GM18526 (cell line): ENCODE data around the gene RBM3.

Experiments used
- POLR2A ChIP-seq: IDR thresholded peaks from 3 replicates; pipeline ENCODE4 v1.6.1; 2011; ENCODE audit not compliant: insufficient read length; ENCODE audit errors: extremely low read depth

The RBM3 gene

DNA sequence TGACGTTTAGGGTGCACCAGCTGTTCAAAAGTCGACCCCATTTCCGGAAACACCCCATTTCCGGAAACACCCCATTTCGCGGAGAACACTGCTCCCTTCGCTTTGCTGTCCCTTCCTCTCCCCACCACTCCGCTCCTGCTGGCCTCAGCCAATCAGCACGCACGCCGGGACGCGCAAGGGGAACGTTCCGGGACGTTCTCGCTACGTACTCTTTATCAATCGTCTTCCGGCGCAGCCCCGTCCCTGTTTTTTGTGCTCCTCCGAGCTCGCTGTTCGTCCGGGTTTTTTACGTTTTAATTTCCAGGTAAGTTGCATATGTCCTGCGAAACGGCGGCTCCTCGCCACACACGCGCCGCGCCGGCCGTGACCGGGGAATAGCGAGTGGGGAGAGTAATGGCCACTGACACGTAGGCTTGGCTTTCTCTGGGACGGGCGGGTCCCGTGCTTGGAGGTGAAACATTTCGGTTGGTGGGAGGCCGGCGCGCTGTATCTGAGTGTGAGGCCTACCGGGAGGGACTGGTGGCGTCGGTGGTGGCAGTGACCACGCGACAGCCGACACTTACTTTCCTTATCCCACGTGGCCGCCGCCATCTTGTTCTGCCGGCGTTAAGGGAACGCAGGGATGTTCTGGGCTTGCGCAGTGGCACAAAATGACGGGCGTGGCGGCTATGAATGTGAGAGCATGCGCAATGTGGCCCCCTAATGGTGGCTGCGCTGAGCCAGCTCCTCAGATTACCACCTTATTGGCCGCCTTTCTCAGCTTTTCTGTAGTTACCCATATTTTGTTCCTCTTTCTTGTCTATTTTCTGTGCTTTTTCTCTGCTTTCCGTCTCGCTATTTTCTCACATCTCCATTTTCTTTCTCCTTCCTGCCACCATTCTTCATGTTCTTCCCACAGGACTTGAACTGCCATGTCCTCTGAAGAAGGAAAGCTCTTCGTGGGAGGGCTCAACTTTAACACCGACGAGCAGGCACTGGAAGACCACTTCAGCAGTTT is at the start of gene RBM3:
TSS of gene RBM3 (plus strand) at position 215 of the 997 bp plus-strand sequence. CDS start at position 912, 697 bp downstream.
- peak; percentile 77 for TF ChIP-seq POLR2A

DNA sequence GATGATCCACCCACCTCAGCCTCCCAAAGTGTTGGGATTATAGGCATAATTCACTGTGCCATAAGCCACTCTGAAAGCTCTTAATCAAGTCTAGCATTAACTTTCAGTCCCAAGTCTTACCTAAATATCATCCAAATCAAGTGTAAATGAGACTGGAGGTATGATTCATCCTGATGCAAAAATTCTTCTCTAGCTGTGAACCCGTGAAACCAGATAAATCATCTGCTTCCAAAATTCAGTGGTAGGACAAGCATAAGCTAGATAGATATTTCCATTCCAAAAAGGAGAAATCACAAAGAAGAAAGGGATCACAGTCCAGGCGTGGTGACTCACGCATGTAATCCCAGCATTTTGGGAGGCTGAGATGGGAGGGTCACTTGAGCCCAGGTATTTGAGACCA is 43.5 kb upstream of the RBM3 start:
- no peak for TF ChIP-seq POLR2A

DNA sequence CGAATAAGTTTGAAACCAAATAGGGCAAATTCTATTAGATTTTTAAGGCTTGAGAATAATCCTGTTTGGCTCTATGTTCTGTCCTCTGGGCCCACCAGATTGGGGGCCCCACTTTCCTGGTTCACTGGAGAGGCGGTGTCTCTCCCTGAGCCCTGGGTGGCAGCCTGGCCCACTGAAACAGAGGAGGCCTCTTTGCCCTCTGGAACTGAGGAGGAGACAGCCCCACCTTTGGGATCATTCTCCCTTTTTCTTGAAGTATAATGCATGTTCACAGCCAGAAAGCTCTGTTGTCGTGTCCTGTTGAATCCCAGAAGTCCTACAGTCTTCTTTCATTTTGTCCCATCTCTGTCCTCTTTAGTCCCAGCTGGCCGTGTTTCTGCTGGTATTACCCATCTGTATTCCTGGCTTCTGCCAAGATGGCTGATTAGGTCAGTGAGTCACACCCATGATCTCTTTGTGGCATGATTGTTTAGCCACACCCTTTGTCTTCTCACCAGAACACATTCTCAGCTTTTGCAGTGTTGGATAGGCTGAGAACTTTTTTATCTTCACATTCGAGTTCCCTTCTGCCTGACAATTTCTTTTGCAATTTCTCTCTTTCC is 42.8 kb upstream of the RBM3 start:
- TF ChIP-seq POLR2A: no peak

DNA sequence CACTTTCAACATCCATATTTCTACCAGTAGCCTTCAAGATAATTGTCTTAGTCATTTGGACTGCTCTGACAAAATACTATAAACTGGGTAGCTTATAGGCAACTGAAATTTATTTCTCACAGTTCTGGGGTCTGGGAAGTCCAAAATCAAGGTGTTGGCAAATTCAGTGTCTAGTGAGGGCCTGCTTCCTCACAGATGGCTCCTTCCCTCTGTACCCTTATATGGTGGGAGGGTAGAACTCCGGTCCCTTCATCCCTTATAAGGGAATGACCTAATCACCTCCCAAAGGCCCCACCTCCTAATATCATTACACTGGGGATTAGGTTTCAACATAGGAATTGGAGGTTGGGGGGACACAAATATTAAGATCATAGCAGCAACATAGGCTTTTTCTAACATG is 42.1 kb upstream of the RBM3 start:
- no peak for TF ChIP-seq POLR2A

DNA sequence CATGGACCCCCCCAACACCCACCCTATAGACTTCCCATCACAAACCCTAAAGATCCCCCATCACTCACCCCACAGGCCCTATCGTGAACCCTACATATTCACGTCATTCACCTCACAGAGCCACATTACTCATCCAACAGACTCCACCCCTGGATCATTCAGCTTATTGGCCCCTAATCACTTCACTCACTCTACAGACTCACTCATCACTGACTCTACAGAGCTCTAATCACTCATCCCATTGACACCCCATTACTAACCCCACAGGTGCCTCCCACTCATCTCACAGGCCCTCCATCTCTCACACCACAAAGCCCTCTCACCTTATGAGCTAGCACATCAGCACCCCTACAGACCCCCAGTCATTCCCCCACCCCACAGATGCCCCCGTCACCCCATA is 41.1 kb upstream of the RBM3 start:
- TF ChIP-seq POLR2A: no peak

DNA sequence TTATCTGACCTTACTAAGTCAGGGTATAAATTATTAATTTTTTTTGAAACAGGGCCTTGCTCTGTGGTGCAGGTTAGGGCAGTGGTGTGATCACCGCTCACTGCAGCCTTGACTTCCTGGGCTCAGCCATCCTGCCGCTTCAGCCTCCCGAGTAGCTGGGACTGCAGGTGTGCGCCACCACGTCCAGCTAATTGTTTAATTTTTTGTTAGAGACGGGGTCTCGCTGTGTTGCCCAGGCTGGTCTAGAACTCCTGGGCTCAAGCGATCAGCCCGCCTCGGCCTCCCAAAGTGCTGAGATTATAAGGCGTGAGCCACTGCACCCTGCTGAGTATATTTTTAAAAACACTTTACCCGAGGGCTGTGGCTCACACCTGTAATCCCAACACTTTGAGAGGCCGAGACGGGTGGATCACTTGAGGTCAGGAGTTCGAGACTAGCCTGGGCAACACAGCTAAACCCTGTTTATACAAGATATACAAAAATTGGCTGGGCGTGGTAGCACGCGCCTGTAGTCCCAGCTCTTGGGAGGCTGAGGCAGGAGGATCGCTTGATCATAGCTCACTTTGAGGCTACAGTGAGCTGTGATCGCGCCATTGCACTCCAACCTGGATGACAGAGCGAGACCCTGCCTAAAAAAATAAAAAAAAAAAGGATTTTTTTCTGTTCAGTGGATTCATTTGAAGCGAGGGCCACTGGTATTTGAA is 35.5 kb upstream of the RBM3 start:
- no peak for TF ChIP-seq POLR2A

DNA sequence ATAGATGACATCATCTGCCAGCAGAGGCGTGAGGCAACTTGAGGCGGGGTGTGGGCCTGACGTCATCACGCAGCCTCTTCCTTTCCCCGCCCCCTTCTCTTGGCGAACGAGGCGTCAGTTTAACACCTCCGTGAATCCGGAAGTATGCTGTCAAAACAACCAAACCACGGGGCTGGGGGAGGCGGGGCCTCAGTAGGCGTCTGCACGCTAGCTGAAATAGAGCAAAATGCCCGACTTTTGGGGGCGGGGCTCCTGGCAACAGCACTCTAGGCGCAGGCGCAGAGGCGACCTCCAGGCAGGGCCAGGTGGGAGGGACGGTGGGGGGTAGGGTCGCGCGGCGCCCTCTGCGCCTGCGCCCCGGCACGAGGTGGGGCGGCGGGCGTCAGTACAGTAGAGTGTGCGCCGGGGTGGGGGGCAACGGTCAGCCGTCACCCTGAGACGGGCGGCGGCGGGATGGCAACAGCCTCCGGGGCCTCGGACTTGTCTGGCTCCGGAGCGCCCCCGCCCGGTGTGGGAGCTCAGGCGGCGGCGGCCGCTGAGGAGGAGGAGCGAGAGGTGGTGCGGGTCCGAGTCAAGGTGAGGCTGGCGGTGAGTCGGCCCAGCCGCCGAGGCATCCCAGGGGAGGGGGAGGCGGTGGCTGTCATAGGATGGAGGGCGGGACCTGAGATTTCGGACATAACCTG is 34.8 kb upstream of the RBM3 start, which contains the start of gene TBC1D25:
TSS of gene TBC1D25 (plus strand) at position 370 of the 683 bp plus-strand sequence. CDS start at position 454, 84 bp downstream.
- no peak for TF ChIP-seq POLR2A

DNA sequence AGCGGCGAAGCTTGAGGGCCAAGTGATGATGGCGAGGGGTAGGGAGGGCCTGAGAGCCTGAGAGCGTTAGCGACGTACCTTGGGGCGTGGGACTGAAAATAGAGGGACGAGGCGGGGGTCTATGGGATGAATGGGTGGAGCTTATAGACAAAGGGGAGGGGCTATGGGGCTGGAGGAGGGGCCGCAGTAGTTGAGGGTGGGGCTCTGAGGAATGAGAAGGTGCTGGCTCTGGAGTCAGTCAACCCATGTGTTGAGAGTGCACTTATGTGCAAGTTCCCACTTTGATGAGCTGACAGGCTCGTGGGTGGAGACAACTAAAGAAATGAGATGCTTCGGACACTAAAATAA is 34.3 kb upstream of the RBM3 start:
- no peak for TF ChIP-seq POLR2A

DNA sequence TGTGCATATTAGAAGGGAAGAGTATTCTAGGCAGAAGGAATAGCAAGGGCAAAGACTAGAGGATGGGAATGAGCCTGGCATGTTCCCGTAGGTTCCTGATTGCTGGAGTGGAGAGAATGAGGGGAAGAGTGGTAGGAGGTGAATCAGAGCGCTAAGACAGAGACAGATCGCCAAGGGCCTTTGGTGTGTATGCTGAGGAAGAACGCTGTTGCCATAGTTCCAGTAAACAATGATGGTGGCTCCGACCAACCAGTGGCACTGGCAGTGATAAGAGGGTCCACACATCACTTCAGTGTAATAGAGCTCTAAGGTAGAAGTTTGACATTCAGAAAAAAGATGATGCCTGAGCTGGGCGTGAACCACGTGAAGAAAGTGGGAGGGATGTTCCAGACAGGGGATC is 33.8 kb upstream of the RBM3 start:
- no peak for TF ChIP-seq POLR2A

DNA sequence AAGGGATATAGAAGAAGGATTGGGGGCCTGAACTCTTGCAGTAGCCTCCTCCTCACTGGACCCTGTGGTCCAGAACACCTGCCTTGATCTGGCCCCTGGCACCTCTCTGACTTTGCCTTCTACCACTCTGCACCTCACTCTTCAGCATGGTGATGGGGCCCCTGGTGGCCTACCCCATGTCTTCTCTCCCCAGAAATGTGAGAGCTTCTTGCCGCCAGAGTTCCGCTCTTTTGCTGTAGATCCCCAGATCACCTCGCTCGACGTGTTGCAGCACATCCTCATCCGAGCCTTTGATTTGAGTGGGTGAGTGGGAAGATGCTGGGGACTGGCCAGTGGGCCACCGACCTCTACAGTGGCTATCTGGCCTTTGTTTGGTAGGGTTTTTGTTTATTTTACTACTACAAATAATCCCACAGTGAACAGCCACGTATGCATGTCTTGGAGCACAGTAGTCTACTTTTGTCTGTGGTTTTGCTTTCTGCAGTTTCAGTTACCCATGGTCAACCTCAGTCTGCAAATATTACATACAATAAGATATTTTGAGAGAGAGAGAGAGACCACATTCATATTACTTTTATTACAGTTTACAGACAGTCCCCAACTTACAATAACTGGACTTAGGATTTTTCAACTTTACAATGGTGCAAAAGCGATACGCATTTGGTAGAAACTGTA is 33.0 kb upstream of the RBM3 start:
- TF ChIP-seq POLR2A: no peak

DNA sequence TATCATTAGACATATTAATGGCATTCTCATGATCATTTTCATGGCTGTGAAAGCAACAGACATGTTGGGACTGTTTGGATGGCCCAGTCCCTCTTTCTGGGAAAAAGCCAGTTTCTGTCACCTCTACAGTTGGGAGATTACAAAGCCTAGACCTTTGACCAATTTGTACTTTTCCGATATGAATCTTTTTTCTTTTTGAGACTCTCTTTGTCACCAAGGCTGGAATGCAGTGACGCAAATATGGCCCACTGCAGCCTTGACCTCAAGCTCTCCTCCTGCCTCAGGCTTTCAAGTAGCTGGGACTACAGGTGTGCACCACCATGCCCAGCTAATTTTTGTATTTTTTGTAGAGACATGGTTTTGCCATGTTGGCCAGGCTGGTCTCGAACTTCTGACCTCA is 25.4 kb upstream of the RBM3 start:
- TF ChIP-seq POLR2A: no peak

DNA sequence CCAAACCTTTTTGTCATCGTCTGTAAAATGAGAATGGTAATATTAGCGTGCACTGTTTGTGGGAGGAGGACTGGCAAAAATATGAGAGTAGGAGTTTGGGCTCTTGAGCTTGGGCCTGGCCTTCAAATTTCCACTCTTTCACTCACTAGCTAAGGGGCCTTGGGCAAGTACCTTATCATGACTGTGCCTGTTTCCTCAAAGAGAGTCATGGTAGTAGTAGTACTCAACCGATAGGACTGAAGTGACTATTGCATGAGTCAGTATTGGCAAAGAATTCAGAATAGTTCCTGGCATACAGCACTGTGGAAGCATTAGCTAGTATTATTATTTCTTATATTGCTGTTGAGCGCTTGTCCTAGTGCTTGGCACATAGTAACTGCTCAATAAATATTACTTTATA is 16.0 kb upstream of the RBM3 start:
- no peak for TF ChIP-seq POLR2A

DNA sequence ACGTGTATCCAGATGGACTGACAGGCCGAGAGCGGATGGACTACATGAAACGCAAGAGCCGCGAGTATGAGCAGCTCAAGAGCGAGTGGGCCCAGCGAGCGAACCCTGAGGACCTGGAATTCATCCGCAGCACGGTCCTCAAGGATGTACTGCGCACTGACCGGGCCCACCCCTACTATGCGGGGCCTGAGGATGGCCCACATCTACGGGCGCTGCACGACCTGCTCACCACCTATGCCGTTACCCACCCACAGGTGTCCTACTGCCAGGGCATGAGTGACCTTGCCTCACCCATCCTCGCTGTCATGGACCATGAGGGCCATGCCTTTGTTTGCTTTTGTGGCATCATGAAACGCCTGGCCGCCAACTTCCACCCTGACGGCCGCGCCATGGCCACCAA is 14.6 kb upstream of the RBM3 start:
- no peak for TF ChIP-seq POLR2A

DNA sequence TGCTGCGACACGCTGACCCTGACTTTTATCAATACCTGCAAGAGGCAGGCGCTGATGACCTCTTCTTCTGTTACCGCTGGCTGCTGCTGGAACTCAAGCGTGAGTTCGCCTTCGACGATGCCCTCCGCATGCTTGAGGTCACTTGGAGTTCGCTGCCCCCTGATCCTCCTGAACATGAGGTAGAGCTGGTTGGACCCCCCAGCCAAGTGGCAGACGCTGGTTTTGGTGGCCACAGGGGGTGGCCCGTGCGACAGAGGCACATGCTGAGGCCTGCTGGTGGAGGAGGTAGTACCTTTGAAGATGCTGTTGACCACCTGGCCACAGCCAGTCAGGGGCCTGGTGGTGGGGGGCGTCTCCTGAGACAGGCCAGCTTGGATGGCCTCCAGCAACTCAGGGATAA is 14.2 kb upstream of the RBM3 start:
- no peak for TF ChIP-seq POLR2A

DNA sequence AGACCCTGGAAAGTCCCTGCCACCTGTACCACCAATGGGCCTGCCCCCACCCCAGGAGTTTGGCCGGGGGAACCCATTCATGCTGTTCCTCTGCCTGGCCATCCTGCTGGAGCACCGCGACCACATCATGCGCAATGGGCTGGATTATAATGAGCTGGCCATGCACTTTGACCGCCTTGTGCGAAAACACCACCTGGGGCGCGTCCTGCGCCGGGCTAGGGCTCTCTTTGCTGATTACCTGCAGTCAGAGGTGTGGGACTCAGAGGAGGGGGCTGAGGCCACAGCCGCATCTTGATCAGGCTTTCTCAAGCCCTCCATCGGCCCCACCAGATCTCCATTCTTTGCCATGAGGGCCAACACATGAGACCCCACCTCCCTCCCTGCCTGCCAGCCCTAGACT is 13.6 kb upstream of the RBM3 start:
- no peak for TF ChIP-seq POLR2A
